GM18498 (cell line): ENCODE measurements around the gene SPATS2.

ENCODE experiments used
- ATAC-seq: cut with Tn5 transposase; IDR thresholded peaks from one replicate; pipeline ENCODE4 v1.9.1; 2021; ENCODE audit warnings: mild to moderate bottlenecking, moderate library complexity; ENCODE audit not compliant: unreplicated experiment

The SPATS2 gene

DNA sequence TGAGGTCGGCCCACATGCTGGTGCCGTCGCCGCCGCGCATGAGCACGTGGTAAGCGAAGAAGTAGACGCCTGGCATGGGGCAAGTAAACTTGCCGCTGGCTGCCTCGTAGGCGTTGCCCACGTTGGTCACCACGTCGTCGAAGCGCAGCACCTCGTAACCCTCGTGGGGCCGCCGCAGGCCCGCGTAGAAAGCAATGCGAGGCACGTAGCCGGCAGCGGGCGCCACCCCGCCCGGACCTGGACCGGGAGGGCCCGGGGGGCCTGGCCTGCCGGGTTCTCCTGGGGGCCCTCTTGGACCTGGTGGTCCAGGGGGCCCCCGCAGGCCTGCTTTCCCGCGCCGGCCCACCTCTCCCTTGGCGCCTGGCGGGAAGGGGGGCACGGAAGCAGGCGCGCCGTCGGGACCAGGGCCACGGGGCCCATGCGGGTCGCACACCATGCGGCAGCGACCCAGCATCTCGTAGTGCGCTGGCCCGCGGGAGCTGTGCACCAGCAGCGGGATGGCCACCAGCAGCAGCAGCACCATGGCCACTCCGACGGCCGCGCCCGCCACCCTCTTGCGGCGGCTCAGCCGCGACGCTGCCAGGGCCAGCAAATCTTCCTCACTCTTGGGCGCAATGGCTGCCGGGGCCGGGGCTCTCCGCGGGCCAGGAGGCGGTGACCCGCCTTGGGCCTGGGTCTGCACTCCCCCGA, 31.2 kb upstream of the SPATS2 start:
- no peak for ATAC-seq

DNA sequence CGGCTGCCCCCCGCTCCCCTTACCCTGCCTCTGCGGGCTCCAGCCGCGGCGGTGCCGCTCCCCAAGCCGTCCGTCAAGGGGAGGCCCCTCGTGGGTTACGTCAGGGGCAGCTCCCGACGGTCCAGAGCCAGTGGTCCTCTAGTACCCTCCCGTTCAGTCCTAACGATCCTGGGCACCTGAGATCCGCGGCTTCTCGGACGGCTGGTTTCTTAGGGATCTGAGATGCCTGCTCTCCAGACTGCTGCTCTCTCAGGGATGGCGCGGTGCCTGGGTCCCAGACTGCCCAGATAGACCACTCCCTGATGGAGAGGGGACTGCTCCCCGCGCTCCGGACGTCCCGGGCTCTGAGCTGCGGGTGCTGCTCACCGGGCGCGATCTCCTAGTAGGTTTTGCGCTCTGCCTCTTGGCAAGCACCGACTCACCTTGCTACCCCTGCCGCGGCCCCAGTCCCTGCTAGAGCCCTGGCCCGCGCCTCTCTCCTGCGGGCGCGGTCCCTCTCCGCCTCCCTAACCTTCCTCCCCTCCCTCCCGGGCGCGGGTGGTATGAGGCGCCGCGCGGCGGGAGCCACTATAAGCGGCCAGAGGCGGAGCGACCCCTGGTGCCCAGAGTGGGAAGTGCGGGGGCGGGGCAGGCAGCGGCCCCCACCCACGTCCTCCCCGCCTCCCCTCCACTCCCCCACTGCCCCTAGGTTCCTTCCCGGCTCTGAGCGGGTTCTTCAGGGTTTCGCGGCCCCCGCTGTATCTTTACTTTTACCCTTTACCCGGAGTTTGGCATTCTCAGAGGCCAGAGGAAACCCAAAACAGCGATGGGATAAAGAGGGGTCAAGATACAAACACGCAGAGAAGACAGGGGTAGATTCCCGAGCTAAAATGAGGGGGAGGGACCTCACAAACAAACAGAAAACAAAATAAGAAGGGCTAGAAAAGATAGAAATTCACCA, 30.3 kb upstream of the SPATS2 start, which contains the start of gene C1QL4:
Gene C1QL4, minus strand, starts transcription at position 544 of the 940 bp plus-strand sequence. CDS start 711 bp downstream, outside the sequence.
- peak; percentile 75 for ATAC-seq

- no peak for ATAC-seq
These were observed 28.3 kb upstream of the SPATS2 start for GRCh38 chr12:49338830-49339463.

DNA sequence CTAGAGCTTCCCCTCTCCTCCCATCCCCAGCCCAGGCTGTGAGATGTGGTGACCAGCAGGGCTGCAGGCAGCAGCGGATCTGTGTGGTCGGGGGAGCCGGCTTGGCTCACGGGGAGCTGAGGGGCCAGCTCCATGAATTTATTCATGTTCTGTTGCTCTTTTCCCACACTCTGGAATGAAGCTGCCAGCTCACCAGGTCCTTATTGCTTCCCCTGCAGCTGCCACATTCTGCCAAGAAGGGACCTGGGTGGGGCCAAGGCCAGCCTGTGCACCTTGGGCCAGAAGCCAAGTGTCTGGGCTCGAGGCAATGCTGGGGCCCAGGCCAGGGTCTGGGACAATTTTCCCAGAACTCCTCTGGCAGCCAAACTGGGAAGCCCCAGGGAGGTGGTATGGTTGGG, 27.8 kb upstream of the SPATS2 start:
- ATAC-seq, result no peak

DNA sequence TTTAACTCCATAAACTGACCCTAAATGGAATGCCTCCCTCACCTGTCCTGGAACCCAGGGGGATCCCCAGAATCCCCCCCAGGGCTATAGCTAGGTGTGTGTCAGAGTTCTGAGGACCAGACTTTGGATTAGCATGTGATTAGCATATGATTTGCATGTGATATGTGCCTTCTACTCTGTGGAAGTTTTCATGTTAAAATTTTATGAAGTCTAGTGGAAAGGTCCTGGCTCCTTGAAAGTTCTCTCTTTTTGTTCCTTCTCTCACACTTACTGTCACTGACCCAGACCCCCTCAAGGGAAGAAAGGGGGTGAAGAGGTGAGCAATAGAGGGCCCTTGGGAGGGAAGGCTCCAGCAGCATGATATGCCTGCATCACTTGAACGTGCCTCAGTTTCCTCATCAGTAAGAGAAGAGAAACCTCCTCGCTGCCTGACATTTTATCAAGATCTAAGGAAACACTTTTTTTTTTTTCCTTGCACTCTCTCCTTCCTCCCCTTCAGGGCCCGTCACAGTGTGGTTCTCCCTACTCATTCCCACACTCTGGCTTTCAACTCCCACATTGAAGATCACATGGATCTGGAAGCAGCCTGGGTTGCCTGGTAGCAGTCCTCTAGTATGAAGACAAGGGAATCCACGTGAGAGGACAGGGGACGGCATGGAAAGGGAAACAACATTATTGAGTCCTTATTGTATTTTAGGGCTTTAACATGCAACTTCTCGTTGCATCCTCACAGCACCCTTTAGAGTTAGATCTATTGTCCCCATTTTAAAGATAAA, 27.0 kb upstream of the SPATS2 start:
- ATAC-seq, result no peak

DNA sequence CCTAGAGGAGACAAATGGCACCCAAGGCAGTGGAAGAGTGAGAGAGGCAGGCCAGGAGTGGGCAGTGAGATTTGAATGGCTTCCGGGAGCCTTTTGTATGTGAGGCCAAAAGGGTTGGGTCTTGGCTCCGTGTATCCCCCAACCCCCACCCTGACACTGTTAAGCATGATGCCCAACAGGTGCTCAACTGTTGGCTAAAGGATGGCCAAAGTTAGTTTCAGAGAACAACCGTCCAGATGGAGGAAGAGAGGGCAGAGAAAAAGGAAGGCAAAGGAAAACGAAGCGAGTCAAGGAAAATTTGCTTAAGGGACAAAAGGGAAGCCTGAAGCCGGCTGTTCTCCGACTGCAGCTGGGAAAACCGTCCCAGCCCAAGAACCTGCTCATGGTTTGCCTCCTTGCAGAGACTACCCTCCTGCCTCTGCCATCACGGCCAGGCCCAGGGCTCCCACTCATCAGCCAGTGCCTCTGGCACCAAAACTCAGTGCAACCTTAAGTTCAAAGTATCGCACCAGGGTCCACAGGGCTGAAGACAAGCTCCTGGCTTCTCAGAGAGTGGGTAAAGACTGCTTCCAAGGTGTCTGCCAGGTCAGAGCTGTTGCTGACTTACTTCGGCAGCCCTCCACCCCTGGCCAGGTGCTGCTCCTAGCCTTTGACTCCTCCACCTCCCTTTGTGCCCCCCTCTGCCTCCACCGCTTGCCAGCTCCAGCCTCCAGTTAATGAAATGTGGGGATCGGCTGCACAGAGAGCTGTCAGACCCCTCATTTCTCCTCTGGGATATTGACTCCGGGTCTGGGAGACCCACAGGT, 26.1 kb upstream of the SPATS2 start:
- no peak for ATAC-seq

DNA sequence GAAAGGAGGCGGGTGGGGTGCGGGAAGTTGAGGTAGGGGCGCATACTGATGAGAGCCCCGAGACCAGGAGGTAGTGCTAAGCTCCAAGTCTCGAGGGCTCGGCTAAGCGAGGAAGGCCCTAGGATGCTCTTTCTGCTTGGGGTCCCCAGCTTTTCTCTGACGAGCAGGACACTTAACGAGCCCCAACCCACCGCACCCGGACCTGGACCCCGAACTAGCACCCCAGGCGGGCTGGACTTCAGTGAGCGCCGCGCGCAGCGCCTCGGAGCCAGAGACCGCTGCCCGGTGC, 25.5 kb upstream of the SPATS2 start:
- no peak for ATAC-seq

DNA sequence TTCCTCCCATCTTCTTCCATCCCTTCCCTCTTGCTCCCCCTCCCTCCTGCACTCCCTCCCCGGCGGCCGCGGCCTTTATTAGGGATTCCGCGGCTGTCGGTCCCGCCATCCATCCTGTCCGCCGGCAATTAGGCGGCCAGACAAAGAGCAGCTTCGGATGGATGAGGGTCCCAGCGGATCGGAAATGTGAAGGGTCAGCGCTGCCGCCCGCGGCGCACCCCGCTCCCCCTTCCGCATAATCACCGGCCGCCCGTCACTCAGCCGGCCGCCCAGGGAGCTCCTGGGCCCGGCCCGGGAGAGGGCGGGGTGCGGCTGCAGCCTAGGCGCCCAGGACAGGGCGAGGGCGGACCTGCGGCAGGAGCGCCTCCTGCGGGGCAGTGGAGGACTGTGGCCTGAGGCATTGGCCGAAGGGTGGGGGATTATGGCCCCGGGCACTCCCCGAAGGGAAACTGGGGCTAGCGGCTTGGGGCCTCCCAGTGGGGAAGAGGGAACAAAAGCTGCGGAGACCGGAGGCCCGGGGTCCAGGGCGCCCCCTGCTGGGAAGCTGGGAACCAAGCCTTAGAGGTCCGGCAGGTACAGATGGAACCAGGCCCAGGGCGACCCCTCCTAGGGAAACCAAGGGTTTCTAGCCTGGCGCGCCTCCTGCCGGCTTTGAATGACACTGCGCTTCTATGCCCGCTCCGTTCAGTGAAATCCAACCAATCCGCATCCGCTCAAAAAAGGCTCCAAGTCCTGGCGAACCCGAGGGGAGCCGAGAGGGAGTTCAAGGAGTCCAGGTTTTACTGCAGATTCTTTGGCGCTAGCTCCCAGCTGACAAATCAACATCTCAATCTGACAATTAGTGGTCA, 25.0 kb upstream of the SPATS2 start:
- peak; percentile 60 for ATAC-seq

DNA sequence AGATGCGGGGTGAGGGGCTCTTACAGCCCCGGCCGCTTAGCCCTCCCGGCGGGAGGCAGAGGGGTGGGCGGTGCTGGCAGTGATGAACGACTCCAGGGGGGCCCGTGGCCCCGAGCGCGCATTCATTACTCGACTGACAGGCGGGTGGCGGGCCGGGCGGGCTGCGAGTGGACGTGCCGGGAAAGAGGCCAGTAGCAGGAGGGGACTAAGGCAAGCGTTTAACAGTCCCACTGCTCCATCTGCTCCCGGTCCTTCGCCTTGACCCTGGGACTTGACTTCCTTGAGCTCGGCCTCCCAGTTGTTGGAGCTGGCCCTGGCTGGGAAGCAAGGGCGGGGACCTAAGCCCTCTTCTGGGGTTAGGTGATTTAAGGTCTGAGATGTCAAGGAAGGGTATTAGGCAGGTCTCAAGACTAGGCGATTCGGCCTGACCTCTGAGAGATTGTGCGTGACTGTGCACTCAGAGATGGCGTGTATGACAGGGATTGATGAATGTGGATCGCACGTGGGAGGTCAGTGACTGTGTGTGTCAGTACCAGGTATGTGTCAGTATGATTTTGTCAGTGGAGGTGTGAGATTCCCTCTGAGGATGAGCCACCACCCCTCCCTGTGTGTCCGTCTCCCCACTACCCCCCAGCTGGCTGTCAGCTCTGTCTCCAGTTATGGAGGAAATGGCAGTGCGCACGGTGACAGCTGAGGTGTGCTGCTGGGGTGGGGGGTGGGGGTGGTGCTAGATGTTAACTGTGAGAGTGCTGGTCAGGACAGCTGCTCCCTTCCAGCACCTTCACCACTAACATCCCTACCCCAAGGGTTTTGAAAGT, 24.1 kb upstream of the SPATS2 start:
- ATAC-seq, result no peak

- no peak for ATAC-seq
These were observed 22.7 kb upstream of the SPATS2 start for GRCh38 chr12:49344486-49345050.

GRCh38 chr12:49345051-49345824, 22.0 kb upstream of the SPATS2 start:
- no peak for ATAC-seq

DNA sequence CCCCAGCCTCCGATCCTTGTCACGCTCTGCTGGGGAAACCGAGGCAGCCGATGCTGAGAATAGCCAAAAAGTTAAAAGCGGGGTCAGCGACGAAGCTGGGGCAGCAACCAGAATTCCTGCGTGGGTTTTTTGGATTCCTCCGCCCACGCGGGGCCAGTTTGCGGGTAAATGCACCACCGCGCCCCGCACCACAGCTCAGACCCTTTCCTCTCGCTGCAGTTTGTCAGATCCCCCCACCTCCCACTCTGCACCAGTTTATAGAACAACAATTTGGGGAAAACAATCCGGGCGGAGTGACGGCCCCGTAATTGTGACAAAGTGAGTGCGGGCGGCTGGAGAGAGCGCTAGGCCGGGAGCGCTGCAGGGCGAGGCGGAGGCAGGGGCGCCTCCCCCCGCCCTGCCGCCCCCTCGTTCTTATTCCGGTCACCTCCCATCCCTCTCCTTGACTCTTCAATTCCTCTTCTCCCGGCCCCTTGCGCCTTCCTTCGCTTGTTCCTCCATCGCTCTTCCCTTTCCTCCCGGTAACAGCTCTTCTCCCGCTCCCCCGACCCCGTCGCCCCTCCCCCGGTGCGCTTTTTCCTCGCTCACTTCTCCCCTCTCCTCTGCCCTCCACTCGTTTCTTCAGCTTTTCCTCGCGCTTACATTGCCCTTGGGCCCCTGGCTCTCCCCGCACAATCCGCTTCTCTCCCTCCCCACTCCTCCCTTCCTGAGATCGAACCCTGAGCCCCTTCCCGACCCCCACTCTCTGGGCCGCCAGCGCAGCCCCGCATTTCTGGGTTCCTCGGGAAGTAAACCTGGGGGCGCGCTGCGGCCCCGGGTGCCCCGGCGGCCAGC, 21.2 kb upstream of the SPATS2 start:
- no peak for ATAC-seq

- ATAC-seq, result no peak
These were observed 20.5 kb upstream of the SPATS2 start, which contains the start of gene DNAJC22 for GRCh38 chr12:49346659-49347310. Gene DNAJC22 (plus strand): TSS chr12:49346888. CDS start chr12:49348873, 1,985 bp downstream.

DNA sequence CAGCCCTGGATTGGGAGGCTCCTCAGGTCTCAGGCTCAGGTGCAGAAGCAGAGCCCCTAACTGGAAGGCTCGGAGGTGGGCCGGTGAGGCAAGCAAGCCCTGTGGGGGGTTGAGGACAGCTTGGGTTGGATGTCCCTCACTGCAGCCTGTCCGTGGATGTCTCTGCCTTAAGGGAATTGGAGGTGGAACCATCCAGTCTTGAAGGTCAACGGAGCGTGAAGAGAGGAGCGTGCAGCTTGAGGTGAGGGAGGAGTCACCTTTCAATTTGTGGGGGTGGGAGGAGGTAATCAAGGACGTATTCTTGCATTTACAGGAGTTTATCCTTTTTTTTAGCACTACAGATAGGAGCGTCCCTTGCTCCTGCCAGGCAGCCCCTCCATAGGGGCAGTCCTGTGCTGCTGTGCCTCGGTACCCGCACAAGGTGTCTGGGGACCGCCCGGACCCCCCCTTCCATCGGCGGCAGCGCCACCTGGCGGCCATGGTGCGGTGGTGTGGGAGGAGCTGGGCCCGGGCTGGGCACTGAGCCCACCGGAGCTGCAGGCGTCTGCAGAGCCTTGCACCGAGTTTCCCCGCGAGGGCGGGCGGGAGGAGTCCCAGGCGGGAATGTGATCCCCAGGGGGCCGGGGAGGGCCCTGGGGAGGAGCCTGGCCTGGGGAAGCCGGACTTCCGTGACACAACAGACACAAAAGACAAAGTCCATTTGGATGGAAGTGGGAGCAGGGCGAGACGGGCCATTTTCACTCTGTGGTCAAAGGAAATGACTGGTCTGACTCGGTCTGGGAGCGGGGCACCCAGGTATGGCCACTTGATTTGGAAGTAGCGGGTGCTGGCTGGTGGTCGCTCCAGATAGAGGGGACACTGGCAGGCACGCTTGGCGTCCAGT, 19.7 kb upstream of the SPATS2 start:
- ATAC-seq, result peak; percentile 55

GRCh38 chr12:49348781-49349180, 18.5 kb upstream of the SPATS2 start:
- no peak for ATAC-seq
